Measurements from ENCODE around the gene ELF3. TPM values are rescaled to one million over a fixed set of nuclear protein-coding genes. Genes with fewer than 3 reads are reported as not detected.
"Not testable (repeated sequence)": the region's sequence is repeated elsewhere in the genome, so short reads cannot be mapped to it uniquely, and the experiment has no call there.

Gene ELF3
- total RNA-seq, 1 donor from 2014 or later: 391 TPM

DNA sequence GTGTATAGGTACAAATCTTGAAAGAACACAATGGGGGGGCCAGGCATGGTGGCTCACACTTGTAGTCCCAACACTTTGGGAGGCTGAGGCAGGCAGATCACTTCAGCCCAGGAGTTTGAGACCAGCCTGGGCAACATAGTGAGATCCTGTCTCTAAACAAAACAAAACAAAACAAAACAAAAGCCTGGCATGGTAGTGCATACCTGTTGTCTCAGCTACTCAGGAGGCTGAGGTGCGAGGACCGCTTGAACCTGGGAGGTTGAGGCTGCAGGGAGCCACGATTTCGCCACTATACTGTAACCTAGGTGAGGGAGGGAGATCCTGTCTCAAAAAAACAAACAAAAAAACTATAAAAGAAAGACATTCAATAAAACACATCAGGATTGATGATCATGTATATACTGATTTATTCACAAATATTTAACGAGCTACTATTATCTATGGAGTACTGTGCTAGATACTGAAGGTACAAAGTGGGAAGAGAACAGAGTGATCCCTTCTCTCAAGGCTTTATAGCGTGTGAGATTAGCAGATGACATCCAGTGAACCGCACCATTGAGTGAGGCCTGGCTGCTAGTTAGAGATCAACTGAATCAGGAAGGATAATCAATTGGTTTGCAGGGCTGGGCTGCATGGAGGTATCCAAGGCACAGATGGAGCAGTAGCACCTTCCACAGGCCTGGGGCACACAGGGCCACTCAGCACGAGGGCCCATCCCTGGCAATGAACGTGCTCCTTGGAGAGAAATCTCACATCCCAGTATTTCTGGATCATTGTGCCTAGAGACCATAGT lies 26.4 kb downstream of the ELF3 start:
- no peak for ATAC-seq

GRCh38 chr1:202037706-202038296 lies 27.4 kb downstream of the ELF3 start:
- ATAC-seq: no peak

DNA sequence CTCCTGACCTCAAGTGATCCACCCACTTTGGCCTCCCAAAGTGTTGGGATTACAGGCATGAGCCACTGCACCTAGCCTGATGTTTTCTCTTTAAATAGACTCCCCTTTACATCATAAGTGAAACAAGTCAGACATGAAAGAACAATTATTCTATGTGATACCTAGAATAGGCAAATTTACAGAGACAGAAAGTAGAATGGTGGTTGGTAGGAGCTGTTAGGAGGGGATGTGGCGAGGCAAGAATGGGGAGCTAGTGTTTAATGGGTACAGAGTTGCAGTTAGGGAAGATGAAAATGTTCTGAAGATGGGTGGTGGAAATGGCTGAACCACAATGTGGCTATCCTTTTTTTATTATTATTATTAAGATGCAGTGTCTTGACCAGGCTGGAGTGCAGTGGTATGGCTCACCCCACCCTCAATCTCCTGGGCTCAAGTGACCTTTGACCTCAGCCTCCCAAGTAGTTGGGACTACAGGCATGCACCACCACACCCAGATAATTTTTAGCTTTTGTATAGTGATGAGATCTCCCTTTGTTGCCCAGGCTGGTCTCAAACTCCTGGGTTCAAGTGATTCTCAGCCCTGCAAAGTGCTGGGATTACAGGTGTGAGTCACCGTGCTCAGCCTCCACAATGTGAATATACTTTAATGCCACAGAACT lies 28.4 kb downstream of the ELF3 start:
- no peak for ATAC-seq

- ATAC-seq: no peak
These were observed 35.3 kb downstream of the ELF3 start for GRCh38 chr1:202045705-202046104.

DNA sequence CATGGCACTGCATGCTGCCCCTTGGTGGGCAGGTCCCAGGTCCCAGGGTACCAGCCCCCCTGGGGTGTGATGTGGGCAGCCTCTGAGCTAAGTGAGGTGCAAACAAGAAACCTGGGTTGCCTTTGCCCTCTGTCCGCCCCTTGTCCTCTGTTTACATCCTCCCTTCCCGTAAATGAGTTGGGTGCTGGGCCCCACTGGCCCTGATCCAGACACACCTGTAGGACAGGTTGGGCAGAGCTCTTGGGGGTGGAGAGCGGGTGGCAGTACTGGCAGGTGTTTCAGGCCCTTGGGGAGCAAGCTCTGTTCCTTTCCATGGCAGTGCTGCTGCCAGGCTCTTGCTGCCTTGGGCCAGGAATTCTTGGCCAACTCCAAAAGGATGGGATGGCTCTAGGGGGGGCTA lies 35.8 kb downstream of the ELF3 start:
- ATAC-seq: peak; percentile 89

GRCh38 chr1:202046748-202047708 lies 36.6 kb downstream of the ELF3 start:
- ATAC-seq: peak; percentile 81

GRCh38 chr1:202047977-202048376 lies 37.6 kb downstream of the ELF3 start:
- no peak for ATAC-seq

DNA sequence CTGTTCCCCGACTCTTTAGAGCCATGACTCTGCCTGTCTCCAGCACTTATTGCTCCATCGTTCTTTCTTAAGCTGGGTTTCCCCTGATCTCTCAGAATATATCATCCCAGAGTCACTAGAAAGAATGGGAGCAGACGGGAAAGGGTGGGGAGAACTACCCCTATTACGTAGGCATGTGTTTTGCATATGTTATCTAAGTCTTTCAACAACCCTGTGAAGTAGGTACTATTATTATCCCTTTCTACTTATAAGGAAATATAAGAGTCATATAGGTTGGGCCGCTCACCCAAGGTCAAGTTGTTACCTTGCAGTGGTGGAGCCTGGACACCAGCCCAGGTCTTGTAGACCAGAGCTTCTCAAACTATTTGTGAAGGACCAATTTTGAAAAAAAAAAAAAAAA lies 38.7 kb downstream of the ELF3 start:
- ATAC-seq: peak; percentile 63

DNA sequence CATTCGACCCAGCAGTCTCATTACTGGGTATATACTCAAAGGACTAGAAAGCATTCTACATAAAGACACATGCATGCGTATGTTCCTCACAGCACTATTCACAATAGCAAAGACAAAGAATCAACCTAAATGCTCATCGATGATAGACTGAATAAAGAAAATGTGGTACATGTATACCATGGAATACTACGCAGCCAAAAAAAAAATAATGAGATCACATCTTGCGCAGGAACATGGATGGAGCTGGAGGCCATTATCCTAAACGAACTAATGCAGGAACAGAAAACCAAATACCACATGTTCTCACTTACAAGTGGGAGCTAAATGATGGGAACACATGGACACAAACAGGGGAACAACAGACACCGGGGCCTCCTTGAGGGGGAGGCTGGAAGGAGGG lies 43.7 kb downstream of the ELF3 start:
- ATAC-seq: no peak

DNA sequence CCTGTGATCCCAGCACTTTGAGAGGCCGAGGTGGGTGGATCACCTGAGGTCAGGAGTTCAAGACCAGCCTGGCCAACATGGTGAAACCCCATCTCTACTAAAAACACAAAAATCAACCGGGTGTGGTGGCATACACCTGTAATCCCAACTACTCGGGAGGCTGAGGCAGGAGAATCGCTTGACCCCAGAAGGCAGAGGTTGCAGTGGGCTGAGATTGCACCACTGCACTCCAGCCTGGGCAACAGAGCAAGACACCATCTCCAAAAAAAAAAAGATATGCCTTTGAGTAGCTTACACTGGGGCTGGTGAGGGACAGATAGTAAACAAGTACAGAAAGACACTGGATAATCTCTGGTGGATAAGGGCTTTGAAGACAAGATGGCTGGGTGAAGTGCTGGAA lies 44.3 kb downstream of the ELF3 start:
- not testable (repeated sequence) for ATAC-seq

DNA sequence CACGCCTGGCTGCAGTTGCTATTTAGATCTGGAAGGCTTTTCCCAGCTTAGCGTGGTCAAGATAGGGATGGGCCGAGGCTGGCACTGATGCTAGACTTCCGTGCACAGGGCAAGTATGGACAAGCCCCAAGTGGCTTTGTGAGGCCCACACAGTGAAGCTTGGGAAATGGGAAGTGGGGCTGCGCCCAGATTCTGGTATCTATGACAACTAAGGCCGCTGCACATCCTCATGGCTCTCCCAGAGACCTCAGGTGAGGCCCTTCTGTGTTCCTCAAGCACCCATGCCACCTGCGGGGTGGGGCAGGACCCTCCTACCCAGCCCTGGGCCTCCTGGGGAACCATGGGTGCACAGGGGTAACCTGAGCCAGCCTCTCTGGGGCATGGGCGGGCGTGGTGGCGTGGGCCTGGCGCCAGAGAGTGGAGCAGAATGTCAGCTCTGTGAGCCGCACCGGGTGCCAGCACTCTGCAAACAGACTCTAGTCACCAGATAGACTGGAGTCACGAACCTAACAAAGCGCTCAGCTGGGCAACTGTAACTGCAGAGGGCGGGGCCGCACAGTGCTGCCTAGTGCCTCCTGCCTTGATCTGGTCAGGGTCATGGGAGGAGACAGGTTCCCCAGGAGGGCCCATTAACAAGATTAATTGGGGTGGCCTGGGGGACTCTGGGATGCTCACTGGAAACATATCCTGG lies 46.4 kb downstream of the ELF3 start:
- peak; percentile 95 for ATAC-seq

- peak; percentile 48 for ATAC-seq
These were observed 46.9 kb downstream of the ELF3 start for GRCh38 chr1:202057335-202057704.

GRCh38 chr1:202058001-202058908 lies 47.9 kb downstream of the ELF3 start:
- ATAC-seq: no peak

GRCh38 chr1:202061055-202061454 lies 50.7 kb downstream of the ELF3 start:
- ATAC-seq: no peak

GRCh38 chr1:202061787-202062186 lies 51.4 kb downstream of the ELF3 start:
- ATAC-seq: not testable (repeated sequence)

DNA sequence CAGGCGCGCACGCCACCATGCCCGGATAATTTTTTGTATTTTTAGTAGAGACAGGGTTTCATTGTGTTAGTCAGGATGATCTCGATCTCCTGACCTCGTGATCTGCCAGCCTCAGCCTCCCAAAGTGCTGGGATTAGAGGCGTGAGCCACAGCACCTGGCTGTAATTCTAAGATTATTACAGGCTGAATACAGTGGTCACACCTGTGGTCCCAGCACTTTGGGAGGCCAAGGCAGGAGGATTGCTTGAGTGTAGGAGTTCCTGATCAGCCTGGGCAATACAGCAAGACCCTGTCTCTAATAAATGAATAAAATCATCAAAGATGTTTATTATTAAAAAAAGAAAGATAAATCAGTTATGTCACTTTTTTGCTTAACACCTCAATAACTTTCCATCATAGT lies 52.2 kb downstream of the ELF3 start:
- not testable (repeated sequence) for ATAC-seq

DNA sequence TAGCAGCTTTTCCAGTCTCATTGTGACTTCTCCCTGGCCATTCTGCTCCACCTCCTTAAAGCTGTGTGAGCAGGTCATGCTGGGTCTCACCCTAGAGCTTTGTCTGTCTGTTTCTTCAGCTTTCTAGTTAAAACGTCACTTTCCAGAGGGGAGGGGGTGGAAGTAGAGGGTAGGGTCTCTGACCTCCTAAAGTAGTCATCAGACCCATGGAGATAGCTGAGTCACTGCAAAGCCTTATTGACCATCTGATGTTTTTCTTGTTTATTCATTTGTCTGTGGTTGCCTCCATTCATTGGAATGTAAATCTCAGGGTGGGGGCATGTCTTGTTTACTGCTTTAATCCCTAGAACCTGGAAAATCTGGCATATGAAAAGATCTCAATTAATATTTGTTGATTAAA lies 52.7 kb downstream of the ELF3 start:
- ATAC-seq: no peak

GRCh38 chr1:202064889-202065312 lies 54.5 kb downstream of the ELF3 start:
- not testable (repeated sequence) for ATAC-seq

Data from esophagus mucosa (tissue), 1 donor.